ENCODE results near the gene KLHL17. TPM values are rescaled to one million over a fixed set of nuclear protein-coding genes. Genes with fewer than 3 reads are reported as not detected.

Gene KLHL17
- total and polyA plus RNA-seq, 9 of the 15 experiments (the other 6 are each of a cell fraction or from before 2014, with no cell fraction given): 0.14 to 84.8 (median 13.0) TPM

- TF ChIP-seq MEIS2 (IDR thresholded peaks at IDR 0.05; ENCODE audit: partially characterized antibody) (peak; percentile 99), MIER1 (IDR thresholded peaks at IDR 0.05; ENCODE audit: low read depth) (0 out of 2 replicates have a peak, but pooled peaks have one; percentile 8), SP2 (IDR thresholded peaks at IDR 0.05; ENCODE audit: extremely low read depth, low read depth, low read length, poor library complexity, severe bottlenecking) (no peak), HCFC1 (IDR thresholded peaks at IDR 0.05; ENCODE audit: low read depth, low read length) (peak; percentile 65), ETV1 (tag; conservative IDR thresholded peaks at IDR 0.05; ENCODE audit: low read depth) (peak; percentile 9; the same call in 1 of the 2 replicates), CCNT2 (IDR thresholded peaks at IDR 0.05; ENCODE audit: borderline replicate concordance, extremely low read depth, insufficient read length, low read depth, low read length) (peak; percentile 97), TBP (optimal IDR thresholded peaks at IDR 0.05; ENCODE audit: low read depth, low read length) (peak; percentile 46), ZNF217 (CRISPR knock-in tag; IDR thresholded peaks at IDR 0.05) (no peak), SP1 (CRISPR knock-in tag; IDR thresholded peaks at IDR 0.05) (peak; percentile 24; the same call in 1 of the 2 replicates), SIN3A (IDR thresholded peaks at IDR 0.05; ENCODE audit: borderline replicate concordance in 2 of 2, control insufficient read depth in 1 of 2, low read depth in 2 of 2, low read length in 2 of 2) (peak in 1 of 2 experiments; percentile 86; a peak in 2 of 4 replicates), ZEB2 (IDR thresholded peaks at IDR 0.05) (peak; percentile 12; the same call in 1 of the 2 replicates), SETDB1 (IDR thresholded peaks at IDR 0.05; ENCODE audit: low read length) (no peak), ZNF644 (tag; IDR thresholded peaks at IDR 0.05; ENCODE audit: low read depth) (no peak), ZNF717 (CRISPR knock-in tag; IDR thresholded peaks at IDR 0.05) (no peak), GATAD2A (IDR thresholded peaks at IDR 0.05) (peak; percentile 73; the same call in 1 of the 2 replicates), CBFA2T3 (IDR thresholded peaks at IDR 0.05) (peak; percentile 35), REST (IDR thresholded peaks at IDR 0.05; ENCODE audit: borderline replicate concordance) (peak; percentile 30; the same call in 1 of the 2 replicates), REST (CRISPR knock-in tag; IDR thresholded peaks at IDR 0.05; ENCODE audit: low read depth) (no peak), GATAD2B (IDR thresholded peaks at IDR 0.05; ENCODE audit: borderline replicate concordance) (peak; percentile 72; the same call in 1 of the 2 replicates)
- TF ChIP-seq, protein P1, sequence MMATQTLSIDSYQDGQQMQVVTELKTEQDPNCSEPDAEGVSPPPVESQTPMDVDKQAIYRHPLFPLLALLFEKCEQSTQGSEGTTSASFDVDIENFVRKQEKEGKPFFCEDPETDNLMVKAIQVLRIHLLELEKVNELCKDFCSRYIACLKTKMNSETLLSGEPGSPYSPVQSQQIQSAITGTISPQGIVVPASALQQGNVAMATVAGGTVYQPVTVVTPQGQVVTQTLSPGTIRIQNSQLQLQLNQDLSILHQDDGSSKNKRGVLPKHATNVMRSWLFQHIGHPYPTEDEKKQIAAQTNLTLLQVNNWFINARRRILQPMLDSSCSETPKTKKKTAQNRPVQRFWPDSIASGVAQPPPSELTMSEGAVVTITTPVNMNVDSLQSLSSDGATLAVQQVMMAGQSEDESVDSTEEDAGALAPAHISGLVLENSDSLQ (IDR thresholded peaks at IDR 0.05): peak; percentile 96
These were observed 39.2 kb upstream of the KLHL17 start (continued) for GRCh38 chr1:921011-921837.
